NCI-H1092 treated with DMSO at 0.1 percent for 48 hours (cell line): Measurements from ENCODE around the gene ZDHHC11B.
"Not testable (repeated sequence)": the region's sequence is repeated elsewhere in the genome, so short reads cannot be mapped to it uniquely, and the experiment has no call there.

Experiments used
- DNase-seq: peaks from one replicate; lab custom pipeline; 2025; lab: John Stamatoyannopoulos, UW

ZDHHC11B gene

GRCh38 chr5:752532-753115, 31.9 kb downstream of the ZDHHC11B start:
- DNase-seq: not testable (repeated sequence)

- not testable (repeated sequence) for DNase-seq
Measured at GRCh38 chr5:751992-752391, 32.5 kb downstream of the ZDHHC11B start.

- no peak for DNase-seq
Measured at GRCh38 chr5:751496-751895, 33.0 kb downstream of the ZDHHC11B start.

GRCh38 chr5:750226-750625, 34.3 kb downstream of the ZDHHC11B start:
- DNase-seq: not testable (repeated sequence)

GRCh38 chr5:749101-749670, 35.3 kb downstream of the ZDHHC11B start:
- DNase-seq: no peak

- DNase-seq: not testable (repeated sequence)
Measured at GRCh38 chr5:748011-748980, 36.2 kb downstream of the ZDHHC11B start.

- DNase-seq: not testable (repeated sequence)
Measured at GRCh38 chr5:747303-747844, 37.2 kb downstream of the ZDHHC11B start.

GRCh38 chr5:746258-746761, 38.2 kb downstream of the ZDHHC11B start:
- no peak for DNase-seq

- not testable (repeated sequence) for DNase-seq
Measured at GRCh38 chr5:745272-746142, 39.0 kb downstream of the ZDHHC11B start.

- not testable (repeated sequence) for DNase-seq
Measured at GRCh38 chr5:743696-744404, 40.7 kb downstream of the ZDHHC11B start.

GRCh38 chr5:742276-742675, 42.3 kb downstream of the ZDHHC11B start:
- DNase-seq: not testable (repeated sequence)

GRCh38 chr5:734145-734544, 50.4 kb downstream of the ZDHHC11B start:
- DNase-seq: not testable (repeated sequence)

- DNase-seq: not testable (repeated sequence)
Measured at GRCh38 chr5:732754-733454, 51.6 kb downstream of the ZDHHC11B start.

GRCh38 chr5:729225-729624, 55.3 kb downstream of the ZDHHC11B start:
- DNase-seq: not testable (repeated sequence)

- not testable (repeated sequence) for DNase-seq
Measured at GRCh38 chr5:727087-727486, 57.4 kb downstream of the ZDHHC11B start.

GRCh38 chr5:723865-724264, 60.7 kb downstream of the ZDHHC11B start:
- DNase-seq: not testable (repeated sequence)

- DNase-seq: not testable (repeated sequence)
Measured at GRCh38 chr5:723309-723708, 61.2 kb downstream of the ZDHHC11B start.

GRCh38 chr5:719379-719778, 65.2 kb downstream of the ZDHHC11B start:
- DNase-seq: not testable (repeated sequence)

- DNase-seq: no peak
Measured at GRCh38 chr5:717143-717542, 67.4 kb downstream of the ZDHHC11B start.

- DNase-seq: not testable (repeated sequence)
Measured at GRCh38 chr5:716740-717139, 67.8 kb downstream of the ZDHHC11B start.
